Stimulated activated CD4-positive, alpha-beta T cell treated with anti-CD3 and anti-CD28 coated beads, Interleukin-12 subunit alpha, Interleukin-12 subunit beta, amount 100 ng/mL, for 24 hours (primary cell): ENCODE data around the gene PTP4A1.
"Not testable (repeated sequence)": the region's sequence is repeated elsewhere in the genome, so short reads cannot be mapped to it uniquely, and the experiment has no call there.

Experiments used
- DNase-seq, 2 experiments: peaks; one replicate each; pipeline ENCODE4 v3.0.0-alpha.2; 2020; ENCODE audit warnings: low read depth in 2 of 2

Gene PTP4A1

DNA sequence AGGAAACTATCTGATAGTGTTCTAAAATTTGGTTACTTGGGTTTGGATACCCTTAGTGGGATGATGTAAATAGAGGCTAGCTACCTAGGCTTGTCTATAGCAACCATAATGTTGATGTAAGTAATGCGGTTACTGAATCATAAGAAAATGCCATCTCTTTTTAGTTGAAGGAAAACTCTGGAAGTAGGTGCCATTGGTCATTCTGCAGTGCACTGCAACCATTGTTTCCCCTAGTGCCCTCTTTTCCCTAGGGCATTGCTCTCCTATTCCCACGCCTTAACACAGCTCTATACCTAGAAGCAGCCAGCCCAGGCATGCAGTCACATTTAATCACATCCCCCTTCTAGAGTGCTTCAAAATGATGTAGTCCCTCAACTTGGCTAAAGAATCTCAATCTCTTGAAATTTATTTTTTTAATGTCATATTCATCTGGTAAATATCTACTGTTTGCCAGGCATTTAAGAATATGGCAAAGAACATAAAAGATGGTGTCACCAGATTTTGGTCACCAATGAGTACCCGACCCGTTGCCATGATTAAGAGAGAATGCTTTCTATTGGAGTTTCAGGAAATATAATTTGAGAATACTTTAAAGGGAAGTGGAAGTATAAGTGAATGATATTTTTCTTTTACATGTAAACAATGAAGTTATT is 10.4 kb downstream of the PTP4A1 start:
- DNase-seq, result no peak

DNA sequence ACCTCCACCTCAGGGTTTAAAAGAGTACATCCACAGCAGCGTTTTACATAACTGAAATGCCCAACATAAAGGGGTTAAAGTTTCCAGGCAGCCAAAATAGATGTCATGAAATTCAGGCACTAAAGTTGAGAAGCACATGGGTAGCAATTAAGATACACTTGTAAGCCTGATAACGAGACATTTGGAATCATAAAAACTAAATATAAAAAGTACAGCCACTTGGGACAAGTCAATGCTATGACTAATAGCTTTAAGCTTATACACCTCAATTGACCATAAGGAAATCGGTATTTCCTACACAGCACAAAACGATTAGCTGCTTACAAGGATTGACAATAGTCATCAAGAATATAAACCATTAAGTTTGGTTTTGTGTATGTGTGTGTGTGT is 11.8 kb downstream of the PTP4A1 start:
- no peak for DNase-seq

GRCh38 chr6:63584566-63584965 is 12.3 kb downstream of the PTP4A1 start:
- no peak for DNase-seq

DNA sequence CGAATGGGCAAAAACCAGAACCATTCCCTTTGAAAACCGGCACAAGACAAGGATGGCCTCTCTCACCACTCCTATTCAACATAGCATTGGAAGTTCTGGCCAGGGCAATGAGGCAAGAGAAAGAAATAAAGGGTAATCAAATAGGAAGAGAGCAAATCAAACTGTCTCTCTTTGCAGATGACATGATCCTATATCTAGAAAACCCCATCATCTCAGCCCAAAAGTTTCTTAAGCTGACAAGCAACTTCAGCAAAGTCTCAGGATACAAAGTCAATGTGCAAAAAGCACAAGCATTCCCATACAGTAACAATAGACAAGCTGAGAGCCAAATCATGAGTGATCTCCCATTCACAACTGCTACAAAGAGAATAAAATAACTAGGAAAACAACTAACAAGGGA is 13.4 kb downstream of the PTP4A1 start:
- not testable (repeated sequence) for DNase-seq

DNA sequence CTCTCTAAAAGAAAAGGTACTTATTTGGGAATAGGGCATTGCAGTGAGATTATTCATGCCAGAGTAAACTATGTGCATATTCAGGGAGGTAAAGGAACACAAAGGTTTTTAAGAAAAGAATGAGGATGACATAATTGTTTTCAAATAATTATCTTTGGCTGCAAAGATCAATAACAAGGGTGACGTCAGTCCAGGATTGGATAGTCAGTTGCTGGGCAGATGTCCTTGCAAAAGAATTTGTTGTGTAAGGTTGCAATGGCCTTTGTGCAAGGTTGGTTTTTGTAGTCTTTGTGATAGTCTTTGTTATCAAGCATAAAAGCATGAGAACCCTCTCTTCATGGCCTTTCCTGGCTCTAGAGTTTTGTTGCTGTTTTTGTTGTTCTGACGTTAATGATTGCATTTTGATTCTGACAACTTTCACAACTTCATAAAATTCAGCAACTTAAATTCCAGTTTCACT is 17.7 kb downstream of the PTP4A1 start:
- DNase-seq, result no peak

DNA sequence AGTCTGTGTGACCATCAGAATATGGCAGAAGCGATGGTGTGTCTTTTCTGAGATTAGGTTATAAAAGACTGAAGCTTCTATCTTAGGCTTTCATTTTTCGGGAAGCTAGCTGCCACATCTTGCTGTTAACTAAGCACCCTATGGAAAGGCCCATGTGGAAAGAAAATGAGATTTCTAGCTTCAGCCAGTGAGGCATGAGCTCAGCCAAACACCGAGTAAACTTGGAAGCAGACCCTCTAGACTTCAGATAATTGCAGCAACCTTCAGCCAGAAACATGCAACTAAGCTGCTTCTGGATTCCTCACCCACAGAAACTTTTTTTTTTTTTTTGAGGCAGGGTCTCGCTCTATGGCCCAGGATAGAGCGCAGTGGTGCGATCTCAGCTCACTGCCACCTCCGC is 20.6 kb downstream of the PTP4A1 start:
- DNase-seq, result no peak

DNA sequence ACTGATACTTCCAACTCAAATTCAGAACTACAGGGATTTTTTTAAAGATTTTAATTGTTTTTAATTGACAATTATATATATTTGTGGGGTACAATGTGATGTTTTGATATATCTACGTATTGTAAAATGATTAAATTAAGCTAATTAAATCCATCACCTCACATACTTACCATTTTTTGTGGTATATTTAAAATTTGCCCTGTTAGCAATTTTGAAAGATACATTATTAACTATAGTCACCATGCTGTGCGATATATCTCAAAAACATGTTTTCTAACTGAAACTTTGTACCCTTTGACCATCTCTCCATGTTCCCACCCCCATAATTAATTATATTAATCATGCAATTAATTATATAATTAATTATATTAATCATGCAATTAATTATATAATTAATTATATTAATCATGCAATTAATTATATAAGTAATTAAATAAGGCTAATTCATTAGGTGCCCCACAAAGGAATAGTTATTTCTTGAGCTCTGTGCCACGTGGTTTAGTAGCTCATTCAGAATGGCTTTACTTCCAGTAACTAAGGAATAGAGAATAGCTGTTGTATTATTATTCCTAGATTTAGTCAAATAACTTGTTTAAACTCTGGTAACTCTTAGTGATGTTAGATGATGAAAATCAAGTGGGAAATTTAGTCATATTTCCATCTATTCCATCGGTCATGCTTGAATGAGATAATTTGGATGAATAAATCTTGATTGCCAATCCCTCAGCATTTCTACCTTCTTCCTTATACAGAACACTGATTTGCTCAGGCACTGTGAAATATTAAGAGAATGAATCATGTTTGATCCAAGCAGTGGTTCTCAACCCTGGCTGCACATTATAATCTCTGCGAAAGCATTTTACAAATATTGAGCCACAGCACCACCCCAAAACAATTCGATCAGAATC is 25.1 kb downstream of the PTP4A1 start:
- DNase-seq, result no peak

DNA sequence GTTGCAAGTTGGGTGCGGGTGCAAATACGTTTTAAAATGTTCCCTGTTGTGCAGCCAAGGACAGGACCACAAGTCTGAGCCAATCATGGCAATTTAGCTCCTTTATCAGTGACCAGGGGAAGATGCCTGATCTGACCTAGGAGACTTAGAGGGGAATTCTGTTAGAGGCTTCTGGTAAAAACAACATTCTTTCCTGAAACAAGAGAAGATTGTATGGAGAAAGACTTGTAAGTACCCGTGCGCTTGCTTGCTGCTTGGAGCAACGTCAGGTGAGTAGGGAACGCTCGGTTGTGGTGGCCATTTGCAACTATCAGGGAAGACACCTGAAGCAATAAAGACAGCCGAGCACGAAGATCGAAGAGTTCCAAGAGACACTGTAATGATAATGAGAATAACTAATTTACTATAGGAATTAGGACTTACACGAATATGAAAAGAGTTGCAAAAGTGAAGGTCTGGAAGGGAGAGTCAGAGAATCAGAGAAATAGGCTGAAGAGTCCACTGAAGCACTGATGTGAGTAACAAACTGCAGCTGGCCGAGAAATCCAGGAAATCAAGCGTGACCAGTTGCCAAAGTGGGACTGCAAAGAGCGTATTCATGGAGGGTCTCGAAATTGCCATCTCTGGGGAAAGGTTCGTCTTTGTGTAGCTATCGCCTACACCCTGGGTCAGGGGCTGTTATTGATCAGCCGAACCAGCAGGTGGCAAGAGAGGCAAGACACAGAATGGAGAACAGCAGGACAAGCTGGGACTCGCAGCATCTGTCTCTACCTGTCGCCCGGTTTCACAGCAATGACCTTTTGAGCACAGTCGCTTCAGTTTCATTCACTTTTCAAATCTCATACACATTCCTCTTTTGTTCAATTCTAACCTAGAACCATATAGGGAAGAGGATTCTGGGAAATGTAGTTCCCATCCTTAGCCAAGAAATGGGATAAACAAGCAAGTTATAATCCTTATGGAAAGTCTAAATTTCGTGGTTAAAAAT is 26.1 kb downstream of the PTP4A1 start:
- DNase-seq, result peak; percentile 52 to 61

DNA sequence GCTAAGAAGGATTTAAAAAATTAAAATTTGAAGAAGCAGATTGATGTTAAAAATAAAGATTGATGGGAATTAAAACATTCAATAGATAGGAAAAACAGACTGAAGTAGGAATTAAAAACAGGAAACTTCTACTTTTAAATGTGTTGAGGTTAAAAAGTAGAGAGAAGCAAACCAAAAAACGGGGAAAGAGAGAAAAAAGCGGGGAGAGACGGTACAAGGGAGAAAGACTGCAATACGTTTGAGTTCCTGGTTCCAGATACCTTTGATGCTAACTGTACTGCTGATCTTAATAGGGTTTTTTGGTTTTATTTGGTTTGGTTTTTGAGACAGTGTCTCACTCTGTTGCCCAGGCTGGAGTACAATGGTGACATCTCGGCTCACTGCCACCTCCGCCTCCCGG is 27.0 kb downstream of the PTP4A1 start:
- DNase-seq, result no peak

GRCh38 chr6:63600136-63600535 is 27.9 kb downstream of the PTP4A1 start:
- no peak for DNase-seq

DNA sequence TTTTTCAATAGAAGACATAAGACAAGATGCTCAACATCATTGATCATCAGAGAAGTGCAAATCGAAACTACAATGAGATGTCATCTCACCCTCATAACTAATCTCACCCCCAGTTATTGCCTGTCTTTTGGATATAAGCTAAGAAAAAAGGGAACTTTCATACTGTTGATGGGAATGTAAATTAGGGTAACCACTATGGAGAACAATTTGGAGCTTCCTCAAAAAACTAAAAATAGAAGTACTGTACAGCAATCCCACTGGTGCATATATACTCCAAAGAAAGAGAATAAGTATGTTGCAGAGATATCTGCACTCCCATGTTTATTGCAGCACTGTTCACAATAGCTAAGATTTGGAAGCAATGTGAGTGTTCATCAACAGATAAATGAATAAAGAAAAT is 37.0 kb downstream of the PTP4A1 start:
- DNase-seq, result no peak

- no peak for DNase-seq
These were observed 38.7 kb downstream of the PTP4A1 start for GRCh38 chr6:63610944-63611343.

DNA sequence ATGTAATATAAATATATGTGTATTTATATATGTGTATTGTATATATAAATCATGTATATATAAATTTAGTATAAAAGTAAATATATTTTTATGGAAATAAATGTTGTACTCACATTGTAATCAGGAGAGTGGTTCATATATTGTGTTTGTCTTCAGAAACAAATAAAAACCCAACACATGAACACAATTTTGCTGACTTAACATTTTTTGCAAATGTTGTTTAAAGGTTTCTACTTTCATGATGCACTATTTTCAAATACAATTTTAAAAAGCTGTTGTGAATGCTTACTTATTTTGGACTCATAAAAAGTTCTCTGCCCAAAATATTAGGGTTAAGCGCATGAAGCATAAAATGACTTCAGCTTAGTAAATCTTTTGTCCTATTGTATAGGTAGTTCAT is 39.3 kb downstream of the PTP4A1 start:
- no peak for DNase-seq

GRCh38 chr6:63615590-63615989 is 43.3 kb downstream of the PTP4A1 start:
- no peak for DNase-seq
